Keratinocyte (primary cell): ENCODE measurements around the gene MINAR2. TPM values are rescaled to one million over a fixed set of nuclear protein-coding genes. Genes with fewer than 3 reads are reported as not detected.

ENCODE experiments used
- DNase-seq: peaks from one replicate; pipeline ENCODE4 v3.0.0-alpha.2; 2011; ENCODE audit warnings: low read depth, missing footprints, low spot score
- FAIRE-seq: peaks from 2 replicates; lab custom pipeline; 2011; peaks lifted over from hg19 to GRCh38; lab: Jason Lieb, UNC
- H2AFZ ChIP-seq: 2 replicates; pipeline ENCODE4 v1.6.0; 2012; ENCODE audit warnings: low read length, control low read depth, inconsistent platforms; ENCODE audit not compliant: control insufficient read depth
- H3K27ac ChIP-seq: 2 replicates; pipeline ENCODE4 v1.5.1; 2011; ENCODE audit warnings: low read length; ENCODE audit not compliant: control insufficient read depth, insufficient read depth
- H3K27me3 ChIP-seq: 3 replicates; pipeline ENCODE4 v1.6.0; 2011; ENCODE audit warnings: low read length; ENCODE audit not compliant: control insufficient read depth, insufficient read depth; ENCODE audit errors: extremely low read depth
- H3K36me3 ChIP-seq, 2 experiments: 2 replicates in 1 of 2; 3 replicates in 1 of 2; pipeline ENCODE4 v1.5.1; 2011; ENCODE audit warnings: low read length in 2 of 2, mild to moderate bottlenecking in 1 of 2; ENCODE audit not compliant: control insufficient read depth in 2 of 2, insufficient read depth in 2 of 2; ENCODE audit errors: extremely low read depth in 1 of 2
- H3K4me1 ChIP-seq: 3 replicates; pipeline ENCODE4 v1.5.1; 2011; ENCODE audit warnings: low read length; ENCODE audit not compliant: control insufficient read depth, insufficient read depth; ENCODE audit errors: extremely low read depth
- H3K4me2 ChIP-seq: 3 replicates; pipeline ENCODE4 v1.6.0; 2011; ENCODE audit warnings: low read depth, low read length; ENCODE audit not compliant: control insufficient read depth, insufficient read depth; ENCODE audit errors: extremely low read depth
- H3K4me3 ChIP-seq, 3 experiments: fragments of 200-600 bp in 1 of 3; sonication (generic) in 1 of 3; 2 replicates in 2 of 3; 3 replicates in 1 of 3; pipeline ENCODE4 v1.5.1; 2011 to 2016; ENCODE audit warnings: low read length in 3 of 3, mild to moderate bottlenecking in 3 of 3, control low read depth in 2 of 3, inconsistent platforms in 1 of 3, low read depth in 1 of 3, mixed read lengths in 1 of 3, mixed run types in 1 of 3, moderate library complexity in 1 of 3; ENCODE audit not compliant: control insufficient read depth in 2 of 3, insufficient read depth in 2 of 3; ENCODE audit errors: extremely low read depth in 1 of 3
- H3K79me2 ChIP-seq: 2 replicates; pipeline ENCODE4 v1.6.0; 2012; ENCODE audit warnings: low read length; ENCODE audit not compliant: control insufficient read depth, insufficient read depth
- H3K9ac ChIP-seq: 3 replicates; pipeline ENCODE4 v1.6.0; 2011; ENCODE audit warnings: low read length; ENCODE audit not compliant: control insufficient read depth, insufficient read depth; ENCODE audit errors: extremely low read depth
- H3K9me1 ChIP-seq: 3 replicates; pipeline ENCODE4 v1.6.0; 2011; ENCODE audit warnings: low read length; ENCODE audit not compliant: control insufficient read depth, insufficient read depth; ENCODE audit errors: extremely low read depth
- H3K9me3 ChIP-seq: 2 replicates; pipeline ENCODE4 v1.5.1; 2012; ENCODE audit warnings: low read depth, low read length; ENCODE audit not compliant: control insufficient read depth
- H4K20me1 ChIP-seq: 3 replicates; pipeline ENCODE4 v1.6.0; 2011; ENCODE audit warnings: low read length; ENCODE audit not compliant: control insufficient read depth, insufficient read depth; ENCODE audit errors: extremely low read depth
- EZH2 ChIP-seq: IDR thresholded peaks from one replicate; pipeline ENCODE4 v1.6.1; 2012; ENCODE audit warnings: inconsistent platforms, mild to moderate bottlenecking, low read length, moderate library complexity
- dilution Hi-C: fragments of 300-500 bp; cut with MboI; formaldehyde crosslinking; loops from one replicate; pipeline ENCODE4 v1.7.0; 2020; ENCODE audit warnings: low sequenced_read_pairs; ENCODE audit not compliant: extremely low pct_ligation_motif_present
- polyA plus RNA-seq, 5 experiments: library from polyadenylated mRNA; depleted of rRNA in 3 of 5; stranded (reverse) in 3 of 5; stranded (forward) in 1 of 5; unstranded in 1 of 5; fragments of >200 nt; gene quantifications; 1 replicate in 1 of 5; 2 replicates in 3 of 5; 3 replicates in 1 of 5; pipeline versions ENCODE4 v1.2.1 to v1.2.3, GENCODE V29; 2011 to 2012; ENCODE audit warnings: missing spikeins in 2 of 5, low read depth in 1 of 5, low replicate concordance in 1 of 5
- TF ChIP-seq, protein P1 (sequence below), 3 experiments: IDR thresholded peaks in 1 of 3; conservative IDR thresholded peaks in 1 of 3; optimal IDR thresholded peaks in 1 of 3; 2 replicates in 2 of 3; 3 replicates in 1 of 3; pipeline versions ENCODE3 to v1.5.1; 2011; ENCODE audit warnings: low read length in 3 of 3, mild to moderate bottlenecking in 3 of 3, moderate library complexity in 2 of 3, control low read depth in 1 of 3, inconsistent platforms in 1 of 3; ENCODE audit not compliant: insufficient read depth in 2 of 3; ENCODE audit errors: extremely low read depth in 1 of 3

The MINAR2 gene
- polyA plus RNA-seq, 1 donor (not counting 4 experiments of a cell fraction or from before 2014, with no cell fraction given): not detected

DNA sequence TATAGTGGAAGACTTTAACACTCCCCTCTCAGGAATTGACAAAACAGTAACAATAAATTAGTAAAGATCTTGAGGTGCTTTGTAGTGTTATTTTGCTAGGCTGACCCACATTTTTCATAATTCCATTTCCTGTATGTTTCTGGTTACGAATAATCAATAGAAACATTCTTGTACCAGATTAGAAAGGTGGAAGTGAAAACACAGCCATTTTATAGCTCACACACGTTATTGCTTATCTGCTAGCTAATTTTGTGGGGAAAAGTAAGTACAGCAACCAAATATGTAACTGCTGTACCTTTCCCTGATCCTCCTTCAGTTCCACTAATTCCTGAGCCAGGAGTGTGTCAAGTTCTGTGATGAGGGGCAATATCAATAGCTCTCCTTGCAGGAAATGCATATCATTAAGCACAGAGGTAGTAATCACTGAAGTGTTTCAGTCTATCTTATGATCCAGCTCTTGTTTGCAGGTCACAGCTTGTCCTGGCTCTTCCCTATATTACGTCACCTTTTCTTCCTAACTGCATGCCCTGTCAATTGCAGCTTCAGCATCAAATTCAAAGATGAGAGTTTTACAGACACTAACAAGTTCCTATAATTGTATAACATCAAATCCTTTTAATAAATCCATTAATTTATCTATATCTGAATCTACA is 59.4 kb downstream of the MINAR2 start:
- H3K4me3 ChIP-seq: no peak overlapping the region
- H3K27ac ChIP-seq: no peak overlapping the region
- FAIRE-seq: peak; percentile 67
- dilution Hi-C loops: no loop called here
- no peaks in the 10 kb centered on the region for H3K9me1 ChIP-seq
- no peaks in the 10 kb centered on the region for H3K36me3 ChIP-seq
- DNase-seq: peak; percentile 26
- H2AFZ ChIP-seq: peak overlapping the region; percentile 74
- H4K20me1 ChIP-seq: no peaks in the 10 kb centered on the region
- no peak for TF ChIP-seq EZH2
- TF ChIP-seq, protein P1, sequence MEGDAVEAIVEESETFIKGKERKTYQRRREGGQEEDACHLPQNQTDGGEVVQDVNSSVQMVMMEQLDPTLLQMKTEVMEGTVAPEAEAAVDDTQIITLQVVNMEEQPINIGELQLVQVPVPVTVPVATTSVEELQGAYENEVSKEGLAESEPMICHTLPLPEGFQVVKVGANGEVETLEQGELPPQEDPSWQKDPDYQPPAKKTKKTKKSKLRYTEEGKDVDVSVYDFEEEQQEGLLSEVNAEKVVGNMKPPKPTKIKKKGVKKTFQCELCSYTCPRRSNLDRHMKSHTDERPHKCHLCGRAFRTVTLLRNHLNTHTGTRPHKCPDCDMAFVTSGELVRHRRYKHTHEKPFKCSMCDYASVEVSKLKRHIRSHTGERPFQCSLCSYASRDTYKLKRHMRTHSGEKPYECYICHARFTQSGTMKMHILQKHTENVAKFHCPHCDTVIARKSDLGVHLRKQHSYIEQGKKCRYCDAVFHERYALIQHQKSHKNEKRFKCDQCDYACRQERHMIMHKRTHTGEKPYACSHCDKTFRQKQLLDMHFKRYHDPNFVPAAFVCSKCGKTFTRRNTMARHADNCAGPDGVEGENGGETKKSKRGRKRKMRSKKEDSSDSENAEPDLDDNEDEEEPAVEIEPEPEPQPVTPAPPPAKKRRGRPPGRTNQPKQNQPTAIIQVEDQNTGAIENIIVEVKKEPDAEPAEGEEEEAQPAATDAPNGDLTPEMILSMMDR (optimal IDR thresholded peaks at IDR 0.05 in 1 of 3, IDR thresholded peaks at IDR 0.05 in 1 of 3, conservative IDR thresholded peaks at IDR 0.05 in 1 of 3; ENCODE audit: extremely low read depth in 1 of 3, insufficient read depth in 2 of 3, low read length in 3 of 3): no peak
- H3K9ac ChIP-seq: no peak overlapping the region
- H3K4me1 ChIP-seq: peaks cover 3% of the 10 kb centered on the region
- H3K27me3 ChIP-seq: no peaks in the 10 kb centered on the region
- no peaks in the 10 kb centered on the region for H3K79me2 ChIP-seq
- H3K4me2 ChIP-seq: peak overlapping the region; percentile 23
- H3K9me3 ChIP-seq: no peaks in the 10 kb centered on the region

Other genes with a start within 250 kb of the MINAR2 start
- gene CHSY3, start 156.4 kb downstream of the MINAR2 start, polyA plus RNA-seq: 0.37 to 0.58 TPM (median 0.47 TPM) in 3 replicates